Left ventricle myocardium inferior (tissue), 1 donor: Measurements from ENCODE around the gene ADAM10. TPM values are rescaled to one million over a fixed set of nuclear protein-coding genes. Genes with fewer than 3 reads are reported as not detected.

Experiments used
- DNase-seq: peaks from one replicate; pipeline ENCODE4 v3.0.0-alpha.2; 2020
- H3K27ac ChIP-seq: fragments of 200-600 bp; replicated peaks from 2 replicates; pipeline ENCODE4 v1.8.0; 2021
- H3K27me3 ChIP-seq: fragments of 200-600 bp; 2 replicates; pipeline ENCODE4 v1.8.0; 2021; ENCODE audit warnings: low read depth
- H3K36me3 ChIP-seq: fragments of 200-600 bp; 2 replicates; pipeline ENCODE4 v1.8.0; 2021
- H3K4me1 ChIP-seq: fragments of 200-600 bp; 2 replicates; pipeline ENCODE4 v1.8.0; 2021
- H3K4me3 ChIP-seq: fragments of 200-600 bp; 2 replicates; pipeline ENCODE4 v1.8.0; 2021; ENCODE audit warnings: mild to moderate bottlenecking, moderate library complexity
- H3K9me3 ChIP-seq: fragments of 200-600 bp; replicated peaks from 2 replicates; pipeline ENCODE4 v1.8.0; 2021
- intact Hi-C: fragments of 100-400 bp; cut with micrococcal nuclease; formaldehyde crosslinking; loops from one replicate; pipeline ENCODE4 v1.11.0; 2022
- total RNA-seq: library from RNA; stranded (reverse); fragmentation: NEBNext Ultra II Directional; extraction: Animal tissue kit (Norgen Biotek cat#: 25700); gene quantifications from one replicate; pipeline ENCODE4 v1.2.1, GENCODE V29; 2021
- TF ChIP-seq, protein P1 (sequence below): fragments of 200-600 bp; IDR thresholded peaks from 2 replicates; pipeline ENCODE4 v1.8.0; 2021; ENCODE audit warnings: antibody characterized with exemption, mild to moderate bottlenecking, borderline replicate concordance
- donor health status: DM: no; HTN: yes; CAD: no; lungs with severe emphysema.

ADAM10 gene
- total RNA-seq, 1 donor from 2014 or later = 74.0 TPM

DNA sequence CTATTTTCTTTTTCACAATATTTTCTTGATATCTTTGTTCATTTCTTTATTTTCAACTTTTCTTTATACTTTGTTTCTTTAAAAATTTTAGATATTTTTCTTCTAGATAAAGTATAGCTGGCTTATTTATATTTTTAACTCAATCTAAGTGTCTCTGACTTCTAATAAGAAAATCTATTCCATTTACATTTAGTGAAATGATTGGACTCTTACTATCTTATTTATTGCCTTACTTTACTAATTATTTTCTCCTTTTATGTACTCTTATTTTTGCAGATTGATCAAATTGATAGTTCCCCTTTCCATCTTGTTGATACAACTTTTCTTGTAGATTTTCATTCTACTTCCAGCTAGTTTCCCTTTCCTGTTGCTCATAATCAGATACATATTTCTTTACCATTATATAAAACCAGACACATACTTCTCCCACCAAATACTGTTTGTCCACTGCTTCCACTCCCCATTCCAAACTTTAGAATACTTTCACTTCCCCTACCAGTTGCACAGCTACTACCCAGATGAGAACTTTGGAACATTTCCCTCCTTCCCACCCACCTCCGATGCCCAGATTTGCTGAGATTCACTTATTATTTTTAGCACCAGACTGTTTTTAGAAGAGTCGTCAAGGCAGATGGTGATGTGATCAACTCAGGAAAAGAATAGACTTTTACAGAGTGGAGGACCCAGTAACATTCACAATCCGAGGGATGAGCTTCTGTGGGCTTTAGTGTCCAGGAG is 166.2 kb downstream of the ADAM10 start:
- TF ChIP-seq, protein P1, sequence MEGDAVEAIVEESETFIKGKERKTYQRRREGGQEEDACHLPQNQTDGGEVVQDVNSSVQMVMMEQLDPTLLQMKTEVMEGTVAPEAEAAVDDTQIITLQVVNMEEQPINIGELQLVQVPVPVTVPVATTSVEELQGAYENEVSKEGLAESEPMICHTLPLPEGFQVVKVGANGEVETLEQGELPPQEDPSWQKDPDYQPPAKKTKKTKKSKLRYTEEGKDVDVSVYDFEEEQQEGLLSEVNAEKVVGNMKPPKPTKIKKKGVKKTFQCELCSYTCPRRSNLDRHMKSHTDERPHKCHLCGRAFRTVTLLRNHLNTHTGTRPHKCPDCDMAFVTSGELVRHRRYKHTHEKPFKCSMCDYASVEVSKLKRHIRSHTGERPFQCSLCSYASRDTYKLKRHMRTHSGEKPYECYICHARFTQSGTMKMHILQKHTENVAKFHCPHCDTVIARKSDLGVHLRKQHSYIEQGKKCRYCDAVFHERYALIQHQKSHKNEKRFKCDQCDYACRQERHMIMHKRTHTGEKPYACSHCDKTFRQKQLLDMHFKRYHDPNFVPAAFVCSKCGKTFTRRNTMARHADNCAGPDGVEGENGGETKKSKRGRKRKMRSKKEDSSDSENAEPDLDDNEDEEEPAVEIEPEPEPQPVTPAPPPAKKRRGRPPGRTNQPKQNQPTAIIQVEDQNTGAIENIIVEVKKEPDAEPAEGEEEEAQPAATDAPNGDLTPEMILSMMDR = no peak
- H3K27ac ChIP-seq = no peak overlapping the region
- intact Hi-C loops = no loop called here

GRCh38 chr15:58582160-58582559 is 167.3 kb downstream of the ADAM10 start:
- no peak overlapping the region for H3K4me3 ChIP-seq
- no peaks in the 10 kb centered on the region for H3K27me3 ChIP-seq
- peaks cover 14% of the 10 kb centered on the region for H3K4me1 ChIP-seq
- no peak overlapping the region for H3K27ac ChIP-seq
- no peak for DNase-seq
- no peaks in the 10 kb centered on the region for H3K9me3 ChIP-seq
- TF ChIP-seq, protein P1 = no peak
- intact Hi-C loops = no loop called here
- no peaks in the 10 kb centered on the region for H3K36me3 ChIP-seq

More for the DNA sequence above, 166.2 kb downstream of the ADAM10 start:
- Histone ChIP-seq H3K36me3 (no peaks in the 10 kb centered on the region), H3K4me3 (no peak overlapping the region), H3K4me1 (peaks cover 14% of the 10 kb centered on the region), H3K27me3 (no peaks in the 10 kb centered on the region), H3K9me3 (no peaks in the 10 kb centered on the region)
- DNase-seq = no peak

DNA sequence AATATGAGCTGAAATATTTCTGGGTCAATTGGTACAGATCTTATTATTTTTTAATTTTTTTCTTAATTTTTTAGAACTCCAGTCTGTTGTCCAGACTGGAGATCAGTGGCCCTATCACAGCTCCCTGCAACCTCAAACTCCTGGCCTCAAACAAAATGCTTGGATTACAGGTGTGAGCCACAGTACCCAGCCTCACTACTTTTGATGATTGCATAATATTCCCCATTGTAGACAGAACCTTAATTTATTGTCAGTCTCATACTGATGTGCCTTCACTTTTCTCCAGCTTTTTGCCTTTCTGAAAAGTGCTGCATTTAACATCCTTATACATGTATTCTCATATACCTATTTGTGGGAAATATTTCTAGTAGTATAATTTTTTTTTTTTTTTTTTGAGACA is 172.8 kb downstream of the ADAM10 start:
- TF ChIP-seq, protein P1 = no peak
- Histone ChIP-seq H3K4me3 (no peak overlapping the region), H3K9me3 (no peaks in the 10 kb centered on the region), H3K27me3 (no peaks in the 10 kb centered on the region), H3K36me3 (no peaks in the 10 kb centered on the region), H3K4me1 (no peaks in the 10 kb centered on the region), H3K27ac (no peak overlapping the region)
- no peak for DNase-seq
- intact Hi-C loops = no loop called here

DNA sequence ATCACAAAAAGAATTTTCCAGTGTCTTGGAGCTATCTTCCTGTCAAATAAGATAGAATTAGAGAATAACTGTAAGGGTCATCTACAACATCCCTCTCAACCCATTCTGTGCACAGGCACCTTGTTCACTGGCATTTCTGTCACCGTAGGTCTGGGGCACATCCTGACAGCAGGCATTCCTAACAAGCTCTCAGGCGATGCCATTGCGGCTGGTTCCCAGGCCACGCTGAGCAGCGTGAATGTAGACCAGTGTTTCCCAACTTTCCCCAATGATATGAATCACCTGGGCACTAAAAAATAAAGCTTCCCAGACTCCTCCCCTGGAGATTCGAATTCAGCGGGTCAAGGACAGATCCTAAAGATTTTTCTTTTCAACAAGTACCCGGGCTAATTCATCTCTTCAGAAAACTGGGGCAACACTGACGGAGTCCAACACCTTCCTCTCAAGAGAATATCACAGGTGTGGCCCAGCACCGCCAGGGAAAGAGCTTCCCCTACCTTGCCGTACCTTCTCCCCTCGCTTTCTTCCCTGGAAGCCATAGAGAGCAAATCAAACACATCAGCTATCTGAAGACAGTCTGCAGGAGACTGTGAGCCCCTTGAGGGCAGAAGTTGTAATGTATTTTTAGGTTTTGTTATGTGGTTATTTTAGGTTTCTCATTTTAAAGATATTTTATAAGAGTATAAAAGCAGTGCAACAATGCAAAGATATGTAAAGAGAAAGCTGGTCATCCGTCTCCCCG is 174.3 kb downstream of the ADAM10 start:
- intact Hi-C loops = no loop called here
- Histone ChIP-seq H3K4me1 (no peaks in the 10 kb centered on the region), H3K9me3 (no peaks in the 10 kb centered on the region), H3K4me3 (no peak overlapping the region), H3K27me3 (no peaks in the 10 kb centered on the region), H3K27ac (no peak overlapping the region), H3K36me3 (no peaks in the 10 kb centered on the region)
- no peak for DNase-seq
- TF ChIP-seq, protein P1 = no peak

GRCh38 chr15:58574631-58575030 is 174.9 kb downstream of the ADAM10 start:
- H3K4me1 ChIP-seq = no peaks in the 10 kb centered on the region
- intact Hi-C loops = no loop called here

More at GRCh38 chr15:58574631-58575030, 174.9 kb downstream of the ADAM10 start:
- H3K27ac ChIP-seq = no peak overlapping the region
- no peaks in the 10 kb centered on the region for H3K36me3 ChIP-seq
- TF ChIP-seq, protein P1 = no peak
- DNase-seq = no peak
- no peak overlapping the region for H3K4me3 ChIP-seq
- no peaks in the 10 kb centered on the region for H3K27me3 ChIP-seq
- no peaks in the 10 kb centered on the region for H3K9me3 ChIP-seq
